GM12801 (cell line): ENCODE measurements around the gene AQP1.

ENCODE experiments used
- TF ChIP-seq, protein P1 (sequence below): IDR thresholded peaks from one replicate; pipeline ENCODE4 v1.5.1; 2011; ENCODE audit warnings: control low read depth; ENCODE audit not compliant: insufficient read length; ENCODE audit errors: extremely low read depth

Gene AQP1

DNA sequence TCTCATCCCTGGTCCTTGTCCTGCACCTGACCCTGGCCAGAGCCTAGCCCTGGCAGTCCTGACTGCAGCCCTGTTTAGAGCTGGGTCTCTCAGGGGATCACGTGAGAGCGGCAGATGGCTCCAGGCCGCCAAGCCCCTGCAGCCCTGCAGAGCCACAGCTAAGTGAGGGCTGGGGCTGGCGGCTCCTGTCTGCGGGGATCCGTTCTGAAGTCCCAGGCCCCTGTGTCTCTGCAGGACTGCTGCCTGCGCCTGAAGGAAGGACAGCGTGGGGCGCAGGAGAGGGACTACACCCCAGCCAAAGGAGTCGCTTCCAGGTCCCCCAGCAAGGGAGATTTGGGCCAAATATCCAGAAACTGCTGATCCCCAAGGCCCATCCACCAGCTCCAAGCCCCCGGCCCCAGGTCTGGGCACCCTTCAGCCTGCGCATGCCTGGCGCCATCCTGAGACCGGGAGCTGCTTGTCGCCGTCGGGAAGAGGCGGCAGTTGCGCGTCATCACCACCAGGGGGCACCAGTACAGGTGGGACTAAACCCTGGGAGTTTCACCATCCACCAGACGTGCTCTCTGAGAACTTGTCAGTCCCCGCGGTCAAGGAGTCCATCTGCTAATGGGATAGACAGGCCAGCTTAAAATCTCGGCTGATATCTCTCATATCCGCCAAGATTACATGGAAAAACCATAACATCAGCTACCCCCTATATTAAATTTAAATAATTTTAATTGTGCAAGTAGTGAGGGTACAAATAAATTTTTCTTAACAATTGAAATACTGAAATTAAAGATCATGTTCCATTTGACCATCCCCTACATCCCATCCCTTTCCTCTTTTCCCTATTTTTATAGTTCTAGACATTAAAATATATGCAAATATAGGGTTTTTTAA, 27.0 kb downstream of the AQP1 start:
- TF ChIP-seq, protein P1, sequence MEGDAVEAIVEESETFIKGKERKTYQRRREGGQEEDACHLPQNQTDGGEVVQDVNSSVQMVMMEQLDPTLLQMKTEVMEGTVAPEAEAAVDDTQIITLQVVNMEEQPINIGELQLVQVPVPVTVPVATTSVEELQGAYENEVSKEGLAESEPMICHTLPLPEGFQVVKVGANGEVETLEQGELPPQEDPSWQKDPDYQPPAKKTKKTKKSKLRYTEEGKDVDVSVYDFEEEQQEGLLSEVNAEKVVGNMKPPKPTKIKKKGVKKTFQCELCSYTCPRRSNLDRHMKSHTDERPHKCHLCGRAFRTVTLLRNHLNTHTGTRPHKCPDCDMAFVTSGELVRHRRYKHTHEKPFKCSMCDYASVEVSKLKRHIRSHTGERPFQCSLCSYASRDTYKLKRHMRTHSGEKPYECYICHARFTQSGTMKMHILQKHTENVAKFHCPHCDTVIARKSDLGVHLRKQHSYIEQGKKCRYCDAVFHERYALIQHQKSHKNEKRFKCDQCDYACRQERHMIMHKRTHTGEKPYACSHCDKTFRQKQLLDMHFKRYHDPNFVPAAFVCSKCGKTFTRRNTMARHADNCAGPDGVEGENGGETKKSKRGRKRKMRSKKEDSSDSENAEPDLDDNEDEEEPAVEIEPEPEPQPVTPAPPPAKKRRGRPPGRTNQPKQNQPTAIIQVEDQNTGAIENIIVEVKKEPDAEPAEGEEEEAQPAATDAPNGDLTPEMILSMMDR = no peak

DNA sequence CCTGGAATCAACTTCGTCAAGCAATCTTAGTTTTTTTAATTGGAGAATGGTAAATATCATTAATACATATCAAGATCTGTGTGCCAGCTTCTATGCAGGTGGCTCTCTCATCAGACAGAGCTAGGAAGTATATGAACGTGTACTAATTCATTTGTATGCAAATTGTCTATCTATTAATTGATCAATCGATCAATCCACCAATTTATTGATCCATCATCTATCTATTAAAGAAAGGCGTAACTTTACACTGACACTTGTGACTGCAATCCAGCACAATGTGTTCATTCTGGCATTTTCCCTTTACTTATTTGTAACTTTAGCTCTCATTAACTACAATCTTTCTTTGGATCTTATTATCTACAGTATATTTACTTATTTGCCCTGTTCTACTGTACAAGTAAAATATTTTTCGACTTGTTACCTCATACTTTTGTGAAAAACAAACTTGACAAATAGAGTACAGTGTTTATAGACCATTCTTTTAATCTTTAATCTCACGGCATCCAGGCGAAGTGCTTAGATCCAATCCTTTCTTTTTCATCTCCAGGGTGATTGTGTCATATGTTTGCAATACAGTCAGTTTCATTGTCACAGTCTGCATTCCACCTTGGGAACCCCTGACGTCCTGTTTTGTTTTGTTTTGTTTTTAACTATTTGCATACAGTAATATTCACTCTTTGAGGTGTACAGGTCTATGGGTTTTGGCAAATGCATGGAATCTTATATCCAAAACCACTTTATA, 30.1 kb downstream of the AQP1 start:
- TF ChIP-seq, protein P1 = no peak

DNA sequence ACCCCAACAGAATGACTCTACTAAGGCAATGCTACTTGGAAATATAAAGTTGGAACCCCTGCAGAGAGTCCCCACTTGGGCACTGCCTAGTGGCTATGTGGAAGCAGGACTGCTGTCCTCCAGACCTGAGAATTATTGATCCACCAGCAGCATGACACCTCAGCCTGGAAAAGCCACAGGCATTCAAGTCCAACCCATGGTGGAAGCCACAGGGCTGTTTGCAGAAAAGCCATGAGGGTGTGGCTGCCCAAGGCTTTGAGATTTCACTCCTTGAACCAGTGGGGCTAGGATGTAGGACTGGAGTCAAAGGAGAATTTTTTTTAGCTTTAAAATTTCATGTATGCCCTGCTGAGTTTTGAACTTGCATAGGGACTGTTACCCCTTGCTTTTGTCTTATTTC, 38.5 kb downstream of the AQP1 start:
- TF ChIP-seq, protein P1 = no peak

DNA sequence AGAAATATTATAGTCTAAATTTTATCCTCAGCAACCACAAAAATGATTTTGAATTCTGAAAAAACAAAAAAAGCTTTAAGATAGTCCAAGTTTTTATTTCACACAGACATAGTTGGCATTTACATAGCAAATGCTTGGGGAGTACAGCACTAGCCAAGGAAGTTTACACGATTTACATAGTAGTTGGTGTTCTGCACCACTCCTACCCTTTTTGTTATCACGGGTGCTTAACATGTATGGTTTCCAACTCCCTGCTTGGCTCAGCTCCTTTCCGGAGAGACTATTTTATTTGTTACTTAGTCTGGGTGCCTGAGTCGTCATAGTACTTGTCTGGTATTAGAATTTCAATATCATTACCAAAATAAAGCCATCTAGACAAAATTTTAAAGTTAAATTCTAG, 43.3 kb downstream of the AQP1 start:
- TF ChIP-seq, protein P1 = no peak

DNA sequence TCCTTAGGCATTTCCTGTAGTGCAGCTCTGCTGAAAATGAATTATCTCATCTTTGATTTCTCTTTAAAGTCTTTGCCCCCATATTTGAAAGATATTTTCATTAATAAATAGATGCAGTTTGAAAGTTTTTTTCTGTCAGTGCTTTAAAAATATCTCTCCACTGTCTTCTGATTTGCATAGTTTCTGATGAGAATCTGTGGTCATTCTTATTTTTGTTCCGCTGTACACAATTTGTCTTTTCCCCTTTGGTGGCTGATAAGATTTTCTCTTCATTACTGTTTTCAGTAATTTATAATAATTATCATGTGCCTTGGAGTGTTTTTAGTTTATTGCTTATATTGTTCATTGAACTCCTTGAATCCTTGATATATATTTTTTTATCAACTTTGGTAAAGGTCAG, 45.1 kb downstream of the AQP1 start:
- TF ChIP-seq, protein P1 = no peak

DNA sequence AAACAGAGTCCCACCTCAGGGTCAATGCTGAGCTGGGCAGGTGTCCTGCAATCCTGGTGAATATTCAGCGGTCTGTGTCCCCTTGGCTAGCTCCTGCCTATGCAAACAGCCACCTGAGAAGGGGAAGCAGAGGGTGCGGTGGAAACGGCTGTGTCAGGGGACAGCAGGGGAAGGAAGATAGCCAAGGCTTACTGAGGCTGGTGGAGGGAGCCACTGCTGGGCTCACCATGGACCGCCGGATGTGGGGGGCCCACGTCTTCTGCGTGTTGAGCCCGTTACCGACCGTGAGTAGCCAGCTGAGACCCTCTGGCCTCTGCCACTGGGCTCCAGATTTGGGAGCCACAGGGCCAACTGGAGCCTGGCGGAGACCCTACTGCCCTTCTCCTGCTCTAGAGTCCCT, 52.2 kb downstream of the AQP1 start, which contains the start of gene GHRHR:
Gene GHRHR (plus strand): TSS at position 112 of the 400 bp plus-strand sequence. CDS start 116 bp downstream, at position 228.
- TF ChIP-seq, protein P1 = no peak

DNA sequence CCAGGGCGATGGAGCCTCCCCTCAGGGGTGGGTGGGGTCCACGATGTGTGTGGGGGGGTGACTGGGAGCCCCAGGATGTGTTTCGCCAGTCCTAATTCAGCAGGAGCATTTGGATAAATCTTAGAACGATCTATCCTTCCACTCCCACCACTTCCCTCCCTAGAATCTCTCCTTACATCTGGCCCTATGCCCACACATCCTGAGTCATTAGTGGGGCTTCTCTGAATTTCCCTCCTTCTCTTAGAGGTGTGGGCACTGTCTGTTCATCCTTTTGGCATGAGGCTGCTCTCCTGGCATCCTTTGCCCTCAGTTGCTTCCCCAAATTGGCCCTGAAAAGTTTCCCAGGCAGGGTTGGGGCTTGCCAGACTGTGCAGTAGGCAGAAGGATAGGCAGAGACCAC, 53.7 kb downstream of the AQP1 start:
- TF ChIP-seq, protein P1 = no peak
